Liver (tissue), 3 donors: Measurements from ENCODE around the gene KDM5A.

ENCODE experiments used
- CTCF ChIP-seq: fragments of 150-350 bp; IDR thresholded peaks from 2 replicates; pipeline ENCODE4 v1.5.1; 2017; ENCODE audit warnings: improper control_type of control experiment, low read depth, low read length; ENCODE audit not compliant: missing input control
- FOXA2 ChIP-seq: IDR thresholded peaks from 2 replicates; pipeline ENCODE4 v1.6.1; 2016; ENCODE audit warnings: antibody characterized with exemption
- GABPA ChIP-seq, 2 donors: IDR thresholded peaks in 1 of 2; conservative IDR thresholded peaks in 1 of 2; 2 replicates each; pipeline ENCODE4 v1.6.1; 2016; ENCODE audit warnings: antibody characterized with exemption in 2 of 2, mild to moderate bottlenecking in 1 of 2, moderate library complexity in 1 of 2
- HNF4A ChIP-seq, 2 donors: conservative IDR thresholded peaks; 2 replicates each; pipeline ENCODE4 v1.6.1; 2016; ENCODE audit warnings: antibody characterized with exemption in 2 of 2, mild to moderate bottlenecking in 2 of 2
- JUND ChIP-seq, 2 donors: IDR thresholded peaks; 2 replicates each; pipeline ENCODE4 v1.6.1; 2016; ENCODE audit warnings: antibody characterized with exemption in 2 of 2
- MAX ChIP-seq: IDR thresholded peaks from 2 replicates; pipeline ENCODE4 v1.6.1; 2016; ENCODE audit warnings: antibody characterized with exemption
- RAD21 ChIP-seq, 2 donors: IDR thresholded peaks; 2 replicates each; pipeline ENCODE4 v1.6.1; 2016; ENCODE audit warnings: antibody characterized with exemption in 2 of 2, mild to moderate bottlenecking in 2 of 2
- REST ChIP-seq: IDR thresholded peaks from 2 replicates; pipeline ENCODE4 v1.6.1; 2016; ENCODE audit warnings: antibody characterized with exemption, mild to moderate bottlenecking
- RXRA ChIP-seq, 2 donors: IDR thresholded peaks; 2 replicates each; pipeline ENCODE4 v1.6.1; 2017 to 2018; ENCODE audit warnings: antibody characterized with exemption in 2 of 2, mild to moderate bottlenecking in 1 of 2
- SP1 ChIP-seq: IDR thresholded peaks from 2 replicates; pipeline ENCODE4 v1.6.1; 2018; ENCODE audit warnings: antibody characterized with exemption, mild to moderate bottlenecking
- TAF1 ChIP-seq: conservative IDR thresholded peaks from 2 replicates; pipeline ENCODE4 v1.6.1; 2016; ENCODE audit warnings: antibody characterized with exemption, mild to moderate bottlenecking
- YY1 ChIP-seq: IDR thresholded peaks from 2 replicates; pipeline ENCODE4 v1.6.1; 2016; ENCODE audit warnings: antibody characterized with exemption, mild to moderate bottlenecking
- ZBTB33 ChIP-seq: IDR thresholded peaks from 2 replicates; pipeline ENCODE4 v1.6.1; 2016; ENCODE audit warnings: antibody characterized with exemption
- donor health status: healthy.
- donor health status: healthy.

GRCh38 chr12:237026-237815 lies 151.9 kb downstream of the KDM5A start:
- TF ChIP-seq CTCF (no peak), RXRA (IDR thresholded peaks at IDR 0.05) (peak; percentile 86), TAF1 (peak; percentile 92), REST (peak; percentile 36), ZBTB33 (peak; percentile 60), MAX (peak; percentile 50), SP1 (peak; percentile 92), RAD21 (IDR thresholded peaks at IDR 0.05) (peak; percentile 46 to 60), YY1 (peak; percentile 41), FOXA2 (no peak), HNF4A (conservative IDR thresholded peaks at IDR 0.05) (peak; percentile 93 to 94), JUND (IDR thresholded peaks at IDR 0.05) (peak in 1 of 2 donors; percentile 63), GABPA (IDR thresholded peaks at IDR 0.05 in 1 of 2, conservative IDR thresholded peaks at IDR 0.05 in 1 of 2) (peak in 1 of 2 donors; percentile 54)
